Heart left ventricle (tissue), 16 donors: ENCODE results near the gene ANKRD22. TPM values are rescaled to one million over a fixed set of nuclear protein-coding genes. Genes with fewer than 3 reads are reported as not detected.
A peak's percentile ranks its signal among the peaks of the same experiment; 100 is the strongest.

Experiments used
- ATAC-seq, 4 donors: fragments of 200-7000 bp; cut with Tn5 transposase; one replicate each; pipeline ENCODE4 v1.9.1; 2020 to 2022; ENCODE audit warnings: moderate library complexity in 4 of 4, mild to moderate bottlenecking in 3 of 4, moderate number of reproducible peaks in 1 of 4
- DNase-seq, 5 donors: peaks; one replicate each; pipeline ENCODE4 v3.0.0-alpha.2; 2020
- H3K27ac ChIP-seq, 12 donors: fragments of 200-600 bp; sonication (generic) in 4 of 12; one replicate each; pipeline versions ENCODE4 v1.5.0 to v1.8.0; 2016 to 2022; ENCODE audit warnings: mild to moderate bottlenecking in 2 of 12
- H3K27me3 ChIP-seq, 9 donors: fragments of 200-600 bp; sonication (generic) in 2 of 9; one replicate each; pipeline versions ENCODE4 v1.5.1 to v1.8.0; 2016 to 2022; ENCODE audit warnings: mild to moderate bottlenecking in 3 of 9
- H3K36me3 ChIP-seq, 9 donors: fragments of 200-600 bp; sonication (generic) in 2 of 9; one replicate each; pipeline versions ENCODE4 v1.5.0 to v1.8.0; 2018 to 2022; ENCODE audit warnings: mild to moderate bottlenecking in 2 of 9
- H3K4me1 ChIP-seq, 12 donors: fragments of 200-600 bp; sonication (generic) in 4 of 12; one replicate each; pipeline versions ENCODE4 v1.5.0 to v1.8.0; 2016 to 2022; ENCODE audit warnings: mild to moderate bottlenecking in 3 of 12
- H3K4me3 ChIP-seq, 12 donors: fragments of 200-600 bp; sonication (generic) in 4 of 12; one replicate each; pipeline versions ENCODE4 v1.5.0 to v1.8.0; 2017 to 2022; ENCODE audit warnings: mild to moderate bottlenecking in 9 of 12, moderate library complexity in 4 of 12
- H3K9me3 ChIP-seq, 12 donors: fragments of 200-600 bp; sonication (generic) in 4 of 12; one replicate each; pipeline versions ENCODE4 v1.5.0 to v1.8.0; 2016 to 2022; ENCODE audit warnings: mild to moderate bottlenecking in 1 of 12
- POLR2A ChIP-seq, 2 donors: fragments of 450-650 bp; IDR thresholded peaks; one replicate each; pipeline ENCODE4 v1.6.1; 2017; ENCODE audit warnings: antibody characterized with exemption in 2 of 2, mild to moderate bottlenecking in 2 of 2, moderate library complexity in 2 of 2
- WGBS, 4 donors: extraction: QIAGEN DNeasy Blood & Tissue Kit in 2 of 4; methylation state at CpG; one replicate each; pipeline versions ENCODE4 v1.1.5 to v1.1.7; 2013 to 2018; 5-methylcytosine and 5-hydroxymethylcytosine counted together
- intact Hi-C, 10 donors: fragments of 100-400 bp; cut with DNase I; formaldehyde crosslinking; loops; one replicate each; pipeline versions ENCODE4 v1.11.1 to v1.14.2; 2022
- polyA plus RNA-seq, 2 donors: library from polyadenylated mRNA; stranded (reverse); fragments of 200-250 nt; gene quantifications; one replicate each; pipeline ENCODE4 v1.2.3, GENCODE V29; 2013
- total RNA-seq, 9 donors: library from RNA; depleted of rRNA in 2 of 9; stranded (reverse); fragments of >200 nt in 2 of 9; fragmentation: NEBNext Ultra II Directional in 3 of 9; extraction: Animal tissue kit (Norgen Biotek cat#: 25700) in 3 of 9; gene quantifications; one replicate each; pipeline versions ENCODE4 v1.1.0 to v1.2.4, GENCODE V29; 2016 to 2023
- TF ChIP-seq, protein P1 (sequence below), 12 donors: fragments of 200-600 bp; sonication (generic) in 4 of 12; IDR thresholded peaks; one replicate each; pipeline versions ENCODE4 v1.5.0 to v1.8.0; 2018 to 2022; ENCODE audit warnings: antibody characterized with exemption in 12 of 12, mild to moderate bottlenecking in 5 of 12
- donor health status: ischemic (EF 13 %, LVEDD 7.1; RV severe dilation, severe dysfunction).
- donor health status: healthy with polysubstance abuse.
- donor health status: DM: no; HTN: yes; CAD: no.
- donor health status: DM: no; HTN: no; CAD: no.
- donor health status: ischemic (EF 25% LVEDD 6.9; RV normal size, moderate dysfunction).
- donor health status: ischemic (EF 25% LVEDD 5.7; RV mildly dilated, moderate dysfunction).
- donor health status: healthy.
- donor health status: DM: yes; HTN: yes; CAD: no.
- donor health status: ischemic (EF 35%, LVEDD 5.7; RV mildly dilated, moderate dysfunction).
- donor health status: nonischemic (EF 11% LVEDD 7.7; RV severe dilation, severe dysfunction).
- donor health status: DM: yes; HTN: yes; CAD: no.
- donor health status: PGD.
- donor health status: ischemic (EF 29% LVEDD 5.4; RV normal size, mild dysfunction).
- donor health status: nonischemic (EF 23%, LVEDD 6.1; RV moderate dilation, normal function).

ANKRD22 gene
- total and polyA plus RNA-seq, 11 donors, result 0.12 to 5.9 (median 0.52) TPM; not detected in 8

GRCh38 chr10:88866454-88866853 is 14.8 kb upstream of the ANKRD22 start:
- ATAC-seq, result no peak
- intact Hi-C loops, result no loop called here
- no peaks in the 10 kb centered on the region for H3K27me3 ChIP-seq
- TF ChIP-seq POLR2A (IDR thresholded peaks at IDR 0.05), result no peak
- TF ChIP-seq, protein P1, sequence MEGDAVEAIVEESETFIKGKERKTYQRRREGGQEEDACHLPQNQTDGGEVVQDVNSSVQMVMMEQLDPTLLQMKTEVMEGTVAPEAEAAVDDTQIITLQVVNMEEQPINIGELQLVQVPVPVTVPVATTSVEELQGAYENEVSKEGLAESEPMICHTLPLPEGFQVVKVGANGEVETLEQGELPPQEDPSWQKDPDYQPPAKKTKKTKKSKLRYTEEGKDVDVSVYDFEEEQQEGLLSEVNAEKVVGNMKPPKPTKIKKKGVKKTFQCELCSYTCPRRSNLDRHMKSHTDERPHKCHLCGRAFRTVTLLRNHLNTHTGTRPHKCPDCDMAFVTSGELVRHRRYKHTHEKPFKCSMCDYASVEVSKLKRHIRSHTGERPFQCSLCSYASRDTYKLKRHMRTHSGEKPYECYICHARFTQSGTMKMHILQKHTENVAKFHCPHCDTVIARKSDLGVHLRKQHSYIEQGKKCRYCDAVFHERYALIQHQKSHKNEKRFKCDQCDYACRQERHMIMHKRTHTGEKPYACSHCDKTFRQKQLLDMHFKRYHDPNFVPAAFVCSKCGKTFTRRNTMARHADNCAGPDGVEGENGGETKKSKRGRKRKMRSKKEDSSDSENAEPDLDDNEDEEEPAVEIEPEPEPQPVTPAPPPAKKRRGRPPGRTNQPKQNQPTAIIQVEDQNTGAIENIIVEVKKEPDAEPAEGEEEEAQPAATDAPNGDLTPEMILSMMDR (IDR thresholded peaks at IDR 0.05), result no peak
- 93 to 98% (median 97%) methylated on average over 2 of the region's 2 CpGs for whole genome bisulfite sequencing, 4 donors
- no peak for DNase-seq
- no peaks in the 10 kb centered on the region for H3K9me3 ChIP-seq
- no peaks in the 10 kb centered on the region for H3K36me3 ChIP-seq
- no peaks in the 10 kb centered on the region for H3K4me1 ChIP-seq
- no peak overlapping the region for H3K27ac ChIP-seq
- no peak overlapping the region for H3K4me3 ChIP-seq

DNA sequence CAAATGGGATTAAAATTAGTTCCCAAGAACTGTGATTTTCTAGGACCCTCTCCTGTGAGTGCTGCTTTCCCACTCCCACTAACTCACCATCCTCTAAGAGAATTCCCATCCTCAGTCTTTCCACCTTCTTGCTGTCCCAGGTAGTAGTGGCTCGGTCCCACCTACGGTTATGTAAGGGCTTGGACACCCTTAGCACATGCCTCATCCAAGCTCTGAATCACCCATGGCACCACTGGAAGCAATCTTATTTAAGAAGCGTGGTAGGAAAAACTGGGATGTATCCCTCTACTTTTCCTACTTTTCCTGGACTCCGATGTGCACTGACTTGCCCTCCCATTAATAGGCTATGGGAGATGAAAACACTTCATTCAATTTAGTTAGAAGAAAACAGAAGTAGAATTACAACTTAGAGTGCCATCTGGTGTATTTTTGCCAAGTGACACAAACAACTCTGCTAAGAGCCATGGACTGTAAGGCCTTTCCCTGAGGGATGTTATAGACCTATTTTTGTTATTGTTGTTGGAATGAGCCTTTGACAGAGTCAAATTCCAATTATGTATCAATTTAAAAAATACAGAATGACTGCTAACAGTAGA is 13.7 kb upstream of the ANKRD22 start:
- H3K27me3 ChIP-seq, result no peaks in the 10 kb centered on the region
- H3K36me3 ChIP-seq, result no peaks in the 10 kb centered on the region
- TF ChIP-seq POLR2A (IDR thresholded peaks at IDR 0.05), result no peak
- TF ChIP-seq, protein P1 (IDR thresholded peaks at IDR 0.05), result peak in 5 of 12 donors; percentile 19 to 32 (median 23)
- intact Hi-C loops, result no loop called here
- H3K4me3 ChIP-seq, result no peak overlapping the region
- no peaks in the 10 kb centered on the region for H3K4me1 ChIP-seq
- no peaks in the 10 kb centered on the region for H3K9me3 ChIP-seq
- ATAC-seq (no peak), DNase-seq (no peak)
- WGBS, 4 donors, result 88 to 94% (median 91%) methylated on average over 4 of the region's 4 CpGs
- no peak overlapping the region for H3K27ac ChIP-seq

DNA sequence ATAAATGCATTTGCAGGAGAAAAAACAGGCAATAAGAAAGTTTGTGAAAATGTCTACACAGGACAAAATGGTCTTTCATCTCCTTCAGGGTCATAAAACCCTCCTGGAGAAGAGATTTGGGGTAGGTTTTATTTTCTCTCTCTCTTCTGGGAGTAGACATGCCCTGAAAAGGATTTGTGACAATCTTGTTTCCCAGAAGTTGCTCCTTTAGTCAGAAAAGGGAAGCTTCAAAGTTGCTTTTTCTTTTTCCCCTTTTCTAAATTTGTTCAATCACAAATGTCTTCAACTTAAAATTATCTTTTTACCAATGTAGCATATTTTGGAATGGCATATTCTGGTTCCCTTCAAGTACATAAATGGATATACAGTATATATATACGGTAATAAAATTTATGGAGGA is 9.4 kb upstream of the ANKRD22 start:
- no peak for ATAC-seq
- Histone ChIP-seq H3K4me3 (no peak overlapping the region), H3K4me1 (peaks cover 0 to 22% (median 0%) of the 10 kb centered on the region in 12 donors), H3K9me3 (no peaks in the 10 kb centered on the region), H3K27ac (peak overlapping the region in 1 of 12 donors; percentile 43), H3K27me3 (no peaks in the 10 kb centered on the region), H3K36me3 (no peaks in the 10 kb centered on the region)
- DNase-seq, result no peak
- WGBS, 4 donors, result 0 to 99% (median 71%) methylated on average over 1 of the region's 1 CpG
- intact Hi-C loops, result no loop called here
- TF ChIP-seq, protein P1 (IDR thresholded peaks at IDR 0.05), result no peak
- TF ChIP-seq POLR2A (IDR thresholded peaks at IDR 0.05), result no peak

GRCh38 chr10:88858491-88858890 is 6.8 kb upstream of the ANKRD22 start:
- ATAC-seq (no peak), DNase-seq (no peak)
- TF ChIP-seq, protein P1 (IDR thresholded peaks at IDR 0.05), result no peak
- no peak for TF ChIP-seq POLR2A (IDR thresholded peaks at IDR 0.05)
- no peaks in the 10 kb centered on the region for H3K36me3 ChIP-seq
- no peaks in the 10 kb centered on the region for H3K27me3 ChIP-seq
- H3K4me3 ChIP-seq, result no peak overlapping the region
- 52 to 59% (median 53%) methylated on average over 2 of the region's 2 CpGs for WGBS, 4 donors
- H3K4me1 ChIP-seq, result peaks cover 0 to 35% (median 0%) of the 10 kb centered on the region in 12 donors
- H3K27ac ChIP-seq, result no peak overlapping the region
- no peaks in the 10 kb centered on the region for H3K9me3 ChIP-seq
- intact Hi-C loops, result no loop called here
